Bronchial epithelial cell (primary cell): ENCODE measurements around the gene GRM2. TPM values are rescaled to one million over a fixed set of nuclear protein-coding genes. Genes with fewer than 3 reads are reported as not detected.

Experiments used
- DNase-seq: peaks from one replicate; pipeline ENCODE4 v3.0.0-alpha.2; 2010; ENCODE audit warnings: low read depth
- FAIRE-seq: peaks from 2 replicates; lab custom pipeline; 2011; peaks lifted over from hg19 to GRCh38; lab: Jason Lieb, UNC
- H3K27me3 ChIP-seq: 2 replicates; pipeline ENCODE4 v1.5.1; 2011; ENCODE audit warnings: low read length; ENCODE audit not compliant: control insufficient read depth, insufficient read depth
- H3K36me3 ChIP-seq: 2 replicates; pipeline ENCODE4 v1.5.1; 2011; ENCODE audit warnings: low read length; ENCODE audit not compliant: control insufficient read depth, insufficient read depth
- H3K4me3 ChIP-seq: 2 replicates; pipeline ENCODE4 v1.5.1; 2011; ENCODE audit warnings: mild to moderate bottlenecking, low read depth, low read length, control low read depth
- CTCF ChIP-seq: IDR thresholded peaks from 2 replicates; pipeline ENCODE4 v1.5.1; 2011; ENCODE audit warnings: mild to moderate bottlenecking, moderate library complexity, low read length, control low read depth, inconsistent platforms; ENCODE audit not compliant: insufficient read depth, severe bottlenecking
- total RNA-seq: library from RNA; depleted of rRNA; stranded (reverse); fragments of >200 nt; gene quantifications from 2 replicates; pipeline ENCODE4 v1.2.1, GENCODE V29; 2014

The GRM2 gene
- total RNA-seq, 1 donor from 2014 or later = under 0.01 TPM

GRCh38 chr3:51669241-51670052 is 37.4 kb upstream of the GRM2 start:
- FAIRE-seq = peak; percentile 89
- no peaks in the 10 kb centered on the region for H3K36me3 ChIP-seq
- TF ChIP-seq CTCF = peak; percentile 99
- H3K27me3 ChIP-seq = no peaks in the 10 kb centered on the region
- no peak overlapping the region for H3K4me3 ChIP-seq
- peak; percentile 86 for DNase-seq

GRCh38 chr3:51670053-51670822 is 36.6 kb upstream of the GRM2 start:
- peak; percentile 34 for DNase-seq
- Histone ChIP-seq H3K36me3 (no peaks in the 10 kb centered on the region), H3K4me3 (peak overlapping the region; percentile 68), H3K27me3 (no peaks in the 10 kb centered on the region)
- FAIRE-seq = no peak
- no peak for TF ChIP-seq CTCF

- FAIRE-seq = no peak
- Histone ChIP-seq H3K36me3 (no peaks in the 10 kb centered on the region), H3K4me3 (peak within 1 kb of the TSS; percentile 68), H3K27me3 (no peaks in the 10 kb centered on the region)
- TF ChIP-seq CTCF = no peak
- DNase-seq = peak; percentile 52
Observed at GRCh38 chr3:51670823-51671733, 35.8 kb upstream of the GRM2 start, which contains the start of gene TEX264. TSS of gene TEX264 (plus strand) at chr3:51671252. CDS start at chr3:51674305, 3,053 bp downstream.

- peak overlapping the region; percentile 68 for H3K4me3 ChIP-seq
- no peaks in the 10 kb centered on the region for H3K36me3 ChIP-seq
- peak; percentile 35 for DNase-seq
- H3K27me3 ChIP-seq = no peaks in the 10 kb centered on the region
- no peak for TF ChIP-seq CTCF
- no peak for FAIRE-seq
Observed at GRCh38 chr3:51671734-51672475, 35.0 kb upstream of the GRM2 start.
